Measurements from ENCODE around the gene AK1. TPM values are rescaled to one million over a fixed set of nuclear protein-coding genes. Genes with fewer than 3 reads are reported as not detected.
A peak's percentile ranks its signal among the peaks of the same experiment; 100 is the strongest.

Gene AK1
- total and polyA plus RNA-seq, 2 of the 13 experiments (the other 11 are each of a cell fraction or from before 2014, with no cell fraction given): 19.1 to 32.8 TPM

DNA sequence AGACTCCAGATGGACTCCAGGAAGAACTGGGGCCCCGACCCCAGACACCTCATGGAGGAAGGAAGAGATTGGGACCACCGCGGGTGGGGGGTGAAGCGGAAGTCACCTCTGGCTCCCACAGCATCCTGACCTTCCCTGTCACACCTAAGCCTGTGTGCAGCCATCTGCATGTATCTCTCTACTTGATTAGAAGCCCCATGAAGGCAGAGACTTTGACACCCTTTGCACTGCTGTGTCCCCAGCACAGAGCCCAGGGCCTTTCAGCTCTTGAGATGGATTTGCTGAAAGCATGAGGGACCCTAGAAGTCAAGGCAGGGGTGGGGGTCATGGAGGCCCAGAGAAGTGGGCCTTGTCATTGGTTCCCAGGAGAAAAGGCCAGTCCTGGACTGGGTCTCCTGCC lies 20.2 kb downstream of the AK1 start:
- in situ Hi-C loops (cut with HindIII; ENCODE audit: extremely low pct_ligation_motif_present, low pct_unique_long_range_greater_than_20kb) (no loop called here), intact Hi-C loops (cut with micrococcal nuclease; ENCODE audit: unreplicated experiment) (no loop called here)
- Histone ChIP-seq H3K4me2 (ENCODE audit: low read depth, low read length) (peak overlapping the region; percentile 67; the same call in 1 of the 2 replicates), H3K36me3 (replicated peaks in 1 of 2; ENCODE audit: control insufficient read depth in 1 of 2, insufficient read depth in 2 of 2, low read length in 2 of 2) (no peaks in the 10 kb centered on the region), H2AFZ (ENCODE audit: low read length) (no peak overlapping the region), H3K27me3 (ENCODE audit: control insufficient read depth in 1 of 2, insufficient read depth in 2 of 2, low read length in 2 of 2) (0 out of 5 replicates have a peak, but pooled peaks cover 0 to 1% of the 10 kb centered on the region in 2 experiments), H3K27ac (ENCODE audit: extremely low read length, insufficient read depth, low read length) (no peak overlapping the region), H3K4me1 (ENCODE audit: insufficient read depth, low read length) (peaks cover 71% of the 10 kb centered on the region), H3K9ac (ENCODE audit: insufficient read depth, low read depth, low read length) (no peak overlapping the region), H4K20me1 (ENCODE audit: insufficient read depth, low read length) (no peaks in the 10 kb centered on the region), H3K9me3 (ENCODE audit: low read length) (no peaks in the 10 kb centered on the region), H3K79me2 (ENCODE audit: insufficient read depth, low read length) (no peaks in the 10 kb centered on the region), H3K4me3 (replicated peaks in 1 of 3; ENCODE audit: insufficient read depth in 1 of 3, low read depth in 2 of 3, low read length in 3 of 3) (no peak overlapping the region)
- 33% methylated on average over 4 of the region's 4 CpGs for WGBS (ENCODE audit: low lambda C conversion rate)
- DNase-seq (ENCODE audit: low spot score): no peak
- no peak for FAIRE-seq
- ATAC-seq: no peak
- POLR2A ChIA-PET: no interaction called here
- TF ChIP-seq, protein P1, sequence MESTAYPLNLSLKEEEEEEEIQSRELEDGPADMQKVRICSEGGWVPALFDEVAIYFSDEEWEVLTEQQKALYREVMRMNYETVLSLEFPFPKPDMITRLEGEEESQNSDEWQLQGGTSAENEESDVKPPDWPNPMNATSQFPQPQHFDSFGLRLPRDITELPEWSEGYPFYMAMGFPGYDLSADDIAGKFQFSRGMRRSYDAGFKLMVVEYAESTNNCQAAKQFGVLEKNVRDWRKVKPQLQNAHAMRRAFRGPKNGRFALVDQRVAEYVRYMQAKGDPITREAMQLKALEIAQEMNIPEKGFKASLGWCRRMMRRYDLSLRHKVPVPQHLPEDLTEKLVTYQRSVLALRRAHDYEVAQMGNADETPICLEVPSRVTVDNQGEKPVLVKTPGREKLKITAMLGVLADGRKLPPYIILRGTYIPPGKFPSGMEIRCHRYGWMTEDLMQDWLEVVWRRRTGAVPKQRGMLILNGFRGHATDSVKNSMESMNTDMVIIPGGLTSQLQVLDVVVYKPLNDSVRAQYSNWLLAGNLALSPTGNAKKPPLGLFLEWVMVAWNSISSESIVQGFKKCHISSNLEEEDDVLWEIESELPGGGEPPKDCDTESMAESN (CRISPR knock-in tag; conservative IDR thresholded peaks at IDR 0.05): 0 out of 2 replicates have a peak, but pooled peaks have one; percentile 31
- TF ChIP-seq ARNTL (CRISPR knock-in tag; IDR thresholded peaks at IDR 0.05): no peak
- CTCF ChIA-PET (ENCODE audit: low intra/inter-chr PET ratio, low total read pairs): no interaction called here
- BruUV-seq (replicated peaks): no TSS peak

DNA sequence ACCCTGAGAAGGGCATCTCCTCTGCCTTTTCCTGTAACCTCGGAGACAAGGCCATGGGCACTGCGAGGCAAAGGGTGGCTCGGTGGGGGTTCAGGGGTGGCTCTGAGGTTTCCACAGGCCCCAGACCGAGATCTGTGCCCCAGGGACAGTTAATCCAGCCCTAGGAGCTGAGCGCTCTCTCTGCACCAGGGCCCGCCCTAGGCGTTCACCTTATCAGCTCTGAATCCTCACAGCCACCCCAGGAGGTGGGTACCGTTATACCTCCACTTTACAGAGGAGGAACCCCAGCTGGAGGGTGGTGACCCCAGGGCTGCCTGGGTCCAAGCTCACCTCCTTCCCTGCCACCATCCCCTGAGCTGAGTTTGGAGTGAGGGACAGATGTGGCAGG lies 20.8 kb downstream of the AK1 start:
- TF ChIP-seq, protein P2, sequence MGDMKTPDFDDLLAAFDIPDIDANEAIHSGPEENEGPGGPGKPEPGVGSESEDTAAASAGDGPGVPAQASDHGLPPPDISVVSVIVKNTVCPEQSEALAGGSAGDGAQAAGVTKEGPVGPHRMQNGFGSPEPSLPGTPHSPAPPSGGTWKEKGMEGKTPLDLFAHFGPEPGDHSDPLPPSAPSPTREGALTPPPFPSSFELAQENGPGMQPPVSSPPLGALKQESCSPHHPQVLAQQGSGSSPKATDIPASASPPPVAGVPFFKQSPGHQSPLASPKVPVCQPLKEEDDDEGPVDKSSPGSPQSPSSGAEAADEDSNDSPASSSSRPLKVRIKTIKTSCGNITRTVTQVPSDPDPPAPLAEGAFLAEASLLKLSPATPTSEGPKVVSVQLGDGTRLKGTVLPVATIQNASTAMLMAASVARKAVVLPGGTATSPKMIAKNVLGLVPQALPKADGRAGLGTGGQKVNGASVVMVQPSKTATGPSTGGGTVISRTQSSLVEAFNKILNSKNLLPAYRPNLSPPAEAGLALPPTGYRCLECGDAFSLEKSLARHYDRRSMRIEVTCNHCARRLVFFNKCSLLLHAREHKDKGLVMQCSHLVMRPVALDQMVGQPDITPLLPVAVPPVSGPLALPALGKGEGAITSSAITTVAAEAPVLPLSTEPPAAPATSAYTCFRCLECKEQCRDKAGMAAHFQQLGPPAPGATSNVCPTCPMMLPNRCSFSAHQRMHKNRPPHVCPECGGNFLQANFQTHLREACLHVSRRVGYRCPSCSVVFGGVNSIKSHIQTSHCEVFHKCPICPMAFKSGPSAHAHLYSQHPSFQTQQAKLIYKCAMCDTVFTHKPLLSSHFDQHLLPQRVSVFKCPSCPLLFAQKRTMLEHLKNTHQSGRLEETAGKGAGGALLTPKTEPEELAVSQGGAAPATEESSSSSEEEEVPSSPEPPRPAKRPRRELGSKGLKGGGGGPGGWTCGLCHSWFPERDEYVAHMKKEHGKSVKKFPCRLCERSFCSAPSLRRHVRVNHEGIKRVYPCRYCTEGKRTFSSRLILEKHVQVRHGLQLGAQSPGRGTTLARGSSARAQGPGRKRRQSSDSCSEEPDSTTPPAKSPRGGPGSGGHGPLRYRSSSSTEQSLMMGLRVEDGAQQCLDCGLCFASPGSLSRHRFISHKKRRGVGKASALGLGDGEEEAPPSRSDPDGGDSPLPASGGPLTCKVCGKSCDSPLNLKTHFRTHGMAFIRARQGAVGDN (CRISPR knock-in tag; IDR thresholded peaks at IDR 0.05): peak; percentile 48; the same call in 1 of the 2 replicates
- TF ChIP-seq RBM39 (IDR thresholded peaks at IDR 0.05; ENCODE audit: low read depth, low read length, poor library complexity, severe bottlenecking): no peak
- Histone ChIP-seq H3K4me1 (ENCODE audit: insufficient read depth, low read length) (peaks cover 71% of the 10 kb centered on the region), H3K79me2 (ENCODE audit: insufficient read depth, low read length) (no peaks in the 10 kb centered on the region), H3K36me3 (replicated peaks in 1 of 2; ENCODE audit: control insufficient read depth in 1 of 2, insufficient read depth in 2 of 2, low read length in 2 of 2) (no peaks in the 10 kb centered on the region), H3K27me3 (ENCODE audit: control insufficient read depth in 1 of 2, insufficient read depth in 2 of 2, low read length in 2 of 2) (0 out of 5 replicates have a peak, but pooled peaks cover 0 to 1% of the 10 kb centered on the region in 2 experiments), H3K9me3 (ENCODE audit: low read length) (no peaks in the 10 kb centered on the region), H4K20me1 (ENCODE audit: insufficient read depth, low read length) (no peaks in the 10 kb centered on the region), H2AFZ (ENCODE audit: low read length) (no peak overlapping the region), H3K9ac (ENCODE audit: insufficient read depth, low read depth, low read length) (peak overlapping the region; percentile 34; the same call in 1 of the 2 replicates), H3K4me2 (ENCODE audit: low read depth, low read length) (peak overlapping the region; percentile 67), H3K27ac (ENCODE audit: extremely low read length, insufficient read depth, low read length) (no peak overlapping the region), H3K4me3 (replicated peaks in 1 of 3; ENCODE audit: insufficient read depth in 1 of 3, low read depth in 2 of 3, low read length in 3 of 3) (peak overlapping the region in 1 of 3 experiments; percentile 38; a peak in 2 of 6 replicates)
- intact Hi-C loops (cut with micrococcal nuclease; ENCODE audit: unreplicated experiment): no loop called here
- DNase-seq (ENCODE audit: low spot score): no peak
- no TSS peak for BruUV-seq (replicated peaks)
- CTCF ChIA-PET (ENCODE audit: low intra/inter-chr PET ratio, low total read pairs): no interaction called here
- peak; percentile 22 for ATAC-seq
- no peak for FAIRE-seq
- POLR2A ChIA-PET: interaction anchor here (0.5 to 0.6 kb wide), 2 partner anchors 24 to 61 kb away, joined by 3 to 4 read pairs; no protein-coding TSS in a partner anchor
- in situ Hi-C loops (cut with HindIII; ENCODE audit: extremely low pct_ligation_motif_present, low pct_unique_long_range_greater_than_20kb): no loop called here
- WGBS (ENCODE audit: low lambda C conversion rate): 0% methylated on average over 1 of the region's 8 CpGs

All from HepG2 (cell line).